ENCODE results near the gene KERA. TPM values are rescaled to one million over a fixed set of nuclear protein-coding genes. Genes with fewer than 3 reads are reported as not detected.

The KERA gene
- total RNA-seq, 1 experiment from 2014 or later: not detected

DNA sequence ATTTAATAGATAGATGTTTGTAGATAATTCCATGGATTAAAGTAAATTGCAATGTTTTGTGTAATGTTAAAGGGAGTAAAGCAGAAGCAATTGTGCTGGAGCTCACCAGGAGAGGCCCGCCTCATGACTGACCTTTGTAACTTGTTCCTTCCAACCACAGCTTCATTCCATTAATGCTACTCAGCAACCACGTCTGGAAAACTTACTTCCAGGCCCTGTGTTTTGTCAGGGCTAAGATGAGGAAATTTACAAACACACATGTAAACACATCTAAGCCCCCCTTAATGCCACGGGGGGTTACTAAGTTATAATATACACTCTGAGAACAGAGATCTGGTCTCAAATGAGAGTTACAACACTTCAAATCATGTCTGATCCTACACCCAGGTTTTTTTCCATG is 41.1 kb upstream of the KERA start:
- Histone ChIP-seq H3K4me3 (peak overlapping the region; percentile 25; the same call in 1 of the 2 replicates), H3K79me2 (ENCODE audit: low read depth) (no peaks in the 10 kb centered on the region), H3K9me3 (ENCODE audit: insufficient read depth, low read depth) (peaks cover 7% of the 10 kb centered on the region), H3K9me2 (ENCODE audit: insufficient read depth) (no peaks in the 10 kb centered on the region), H3K27ac (peak overlapping the region; percentile 79), H2AFZ (no peak overlapping the region), H3K27me3 (ENCODE audit: insufficient read depth, low read depth) (no peaks in the 10 kb centered on the region), H3K4me1 (replicated peaks; ENCODE audit: insufficient read depth) (peaks cover 25% of the 10 kb centered on the region), H3K4me2 (peak overlapping the region; percentile 75), H4K20me1 (ENCODE audit: insufficient read depth) (no peaks in the 10 kb centered on the region), H3K36me3 (ENCODE audit: low read depth) (no peaks in the 10 kb centered on the region), H3F3A (ENCODE audit: insufficient read depth, low read depth) (no peaks in the 10 kb centered on the region; the same call in 1 of the 2 replicates)
- TF ChIP-seq CTCF (conservative IDR thresholded peaks at IDR 0.05) (no peak), EZH2 (IDR thresholded peaks at IDR 0.05; ENCODE audit: low read depth) (no peak)
- ChIA-PET POLR2A (ENCODE audit: unreplicated experiment) (no interaction called here), CTCF (no interaction called here)
- no TSS peak for BruUV-seq (replicated peaks)
- peak; percentile 34 to 80 for DNase-seq
- intact Hi-C loops (cut with micrococcal nuclease; ENCODE audit: unreplicated experiment): no loop called here

DNA sequence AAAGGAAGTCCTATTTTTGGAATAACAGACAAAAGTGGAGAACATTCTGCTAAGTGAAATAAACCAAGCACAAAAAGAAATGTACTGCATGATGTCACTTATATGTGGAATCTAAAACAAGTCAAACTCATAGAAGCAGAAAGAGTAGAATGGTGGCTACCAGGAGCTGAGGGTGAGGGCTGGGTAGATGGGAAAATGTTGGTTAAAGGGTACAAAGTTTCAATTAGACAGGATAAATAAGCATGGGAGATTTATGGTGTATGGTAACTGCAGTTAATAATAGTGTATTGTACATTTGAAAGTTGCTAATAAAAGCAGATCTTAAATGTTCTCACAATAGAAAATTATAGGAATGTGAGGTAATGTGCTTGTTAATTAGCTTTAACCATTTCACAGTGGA is 40.6 kb upstream of the KERA start:
- CTCF ChIA-PET: no interaction called here
- H3K4me2 ChIP-seq: peak overlapping the region; percentile 75
- DNase-seq: no peak
- POLR2A ChIA-PET (ENCODE audit: unreplicated experiment): no interaction called here
- H3F3A ChIP-seq (ENCODE audit: insufficient read depth, low read depth): no peaks in the 10 kb centered on the region; the same call in 1 of the 2 replicates
- H3K9me3 ChIP-seq (ENCODE audit: insufficient read depth, low read depth): peaks cover 7% of the 10 kb centered on the region
- no peaks in the 10 kb centered on the region for H3K9me2 ChIP-seq (ENCODE audit: insufficient read depth)
- TF ChIP-seq EZH2 (IDR thresholded peaks at IDR 0.05; ENCODE audit: low read depth): no peak
- no peak for TF ChIP-seq CTCF (conservative IDR thresholded peaks at IDR 0.05)
- no TSS peak for BruUV-seq (replicated peaks)
- H3K79me2 ChIP-seq (ENCODE audit: low read depth): no peaks in the 10 kb centered on the region
- no peaks in the 10 kb centered on the region for H3K27me3 ChIP-seq (ENCODE audit: insufficient read depth, low read depth)
- peak overlapping the region; percentile 79; the same call in 1 of the 2 replicates for H3K27ac ChIP-seq
- no peak overlapping the region for H3K4me3 ChIP-seq
- H3K36me3 ChIP-seq (ENCODE audit: low read depth): no peaks in the 10 kb centered on the region
- no peak overlapping the region for H2AFZ ChIP-seq
- intact Hi-C loops (cut with micrococcal nuclease; ENCODE audit: unreplicated experiment): no loop called here
- H3K4me1 ChIP-seq (replicated peaks; ENCODE audit: insufficient read depth): peaks cover 25% of the 10 kb centered on the region
- no peaks in the 10 kb centered on the region for H4K20me1 ChIP-seq (ENCODE audit: insufficient read depth)

- Histone ChIP-seq H3K4me1 (replicated peaks; ENCODE audit: insufficient read depth) (peaks cover 20% of the 10 kb centered on the region), H3K79me2 (ENCODE audit: low read depth) (no peaks in the 10 kb centered on the region), H3K9me2 (ENCODE audit: insufficient read depth) (no peaks in the 10 kb centered on the region), H3K4me3 (no peak overlapping the region), H4K20me1 (ENCODE audit: insufficient read depth) (no peaks in the 10 kb centered on the region), H3K27me3 (ENCODE audit: insufficient read depth, low read depth) (no peaks in the 10 kb centered on the region), H3F3A (ENCODE audit: insufficient read depth, low read depth) (no peaks in the 10 kb centered on the region; the same call in 1 of the 2 replicates), H3K27ac (no peak overlapping the region), H3K36me3 (ENCODE audit: low read depth) (no peaks in the 10 kb centered on the region), H3K9me3 (ENCODE audit: insufficient read depth, low read depth) (peaks cover 7% of the 10 kb centered on the region), H2AFZ (peak overlapping the region; percentile 53; the same call in 1 of the 2 replicates), H3K4me2 (no peak overlapping the region)
- DNase-seq: no peak
- TF ChIP-seq EZH2 (IDR thresholded peaks at IDR 0.05; ENCODE audit: low read depth) (no peak), CTCF (conservative IDR thresholded peaks at IDR 0.05) (no peak)
- CTCF ChIA-PET: no interaction called here
- intact Hi-C loops (cut with micrococcal nuclease; ENCODE audit: unreplicated experiment): no loop called here
- no TSS peak for BruUV-seq (replicated peaks)
- POLR2A ChIA-PET (ENCODE audit: unreplicated experiment): interaction anchor here (0.5 kb wide), 1 partner anchor 81 kb away, joined by 4 read pairs; no protein-coding TSS in a partner anchor
Measured at GRCh38 chr12:91094957-91095356, 37.1 kb upstream of the KERA start.
